NCI-H69 (cell line): ENCODE data around the gene AIFM3.
"Not testable (repeated sequence)": the region's sequence is repeated elsewhere in the genome, so short reads cannot be mapped to it uniquely, and the experiment has no call there.

Source experiments
- DNase-seq: peaks from one replicate; lab custom pipeline; 2025; lab: John Stamatoyannopoulos, UW

The AIFM3 gene, protein sequence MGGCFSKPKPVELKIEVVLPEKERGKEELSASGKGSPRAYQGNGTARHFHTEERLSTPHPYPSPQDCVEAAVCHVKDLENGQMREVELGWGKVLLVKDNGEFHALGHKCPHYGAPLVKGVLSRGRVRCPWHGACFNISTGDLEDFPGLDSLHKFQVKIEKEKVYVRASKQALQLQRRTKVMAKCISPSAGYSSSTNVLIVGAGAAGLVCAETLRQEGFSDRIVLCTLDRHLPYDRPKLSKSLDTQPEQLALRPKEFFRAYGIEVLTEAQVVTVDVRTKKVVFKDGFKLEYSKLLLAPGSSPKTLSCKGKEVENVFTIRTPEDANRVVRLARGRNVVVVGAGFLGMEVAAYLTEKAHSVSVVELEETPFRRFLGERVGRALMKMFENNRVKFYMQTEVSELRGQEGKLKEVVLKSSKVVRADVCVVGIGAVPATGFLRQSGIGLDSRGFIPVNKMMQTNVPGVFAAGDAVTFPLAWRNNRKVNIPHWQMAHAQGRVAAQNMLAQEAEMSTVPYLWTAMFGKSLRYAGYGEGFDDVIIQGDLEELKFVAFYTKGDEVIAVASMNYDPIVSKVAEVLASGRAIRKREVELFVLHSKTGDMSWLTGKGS

DNA sequence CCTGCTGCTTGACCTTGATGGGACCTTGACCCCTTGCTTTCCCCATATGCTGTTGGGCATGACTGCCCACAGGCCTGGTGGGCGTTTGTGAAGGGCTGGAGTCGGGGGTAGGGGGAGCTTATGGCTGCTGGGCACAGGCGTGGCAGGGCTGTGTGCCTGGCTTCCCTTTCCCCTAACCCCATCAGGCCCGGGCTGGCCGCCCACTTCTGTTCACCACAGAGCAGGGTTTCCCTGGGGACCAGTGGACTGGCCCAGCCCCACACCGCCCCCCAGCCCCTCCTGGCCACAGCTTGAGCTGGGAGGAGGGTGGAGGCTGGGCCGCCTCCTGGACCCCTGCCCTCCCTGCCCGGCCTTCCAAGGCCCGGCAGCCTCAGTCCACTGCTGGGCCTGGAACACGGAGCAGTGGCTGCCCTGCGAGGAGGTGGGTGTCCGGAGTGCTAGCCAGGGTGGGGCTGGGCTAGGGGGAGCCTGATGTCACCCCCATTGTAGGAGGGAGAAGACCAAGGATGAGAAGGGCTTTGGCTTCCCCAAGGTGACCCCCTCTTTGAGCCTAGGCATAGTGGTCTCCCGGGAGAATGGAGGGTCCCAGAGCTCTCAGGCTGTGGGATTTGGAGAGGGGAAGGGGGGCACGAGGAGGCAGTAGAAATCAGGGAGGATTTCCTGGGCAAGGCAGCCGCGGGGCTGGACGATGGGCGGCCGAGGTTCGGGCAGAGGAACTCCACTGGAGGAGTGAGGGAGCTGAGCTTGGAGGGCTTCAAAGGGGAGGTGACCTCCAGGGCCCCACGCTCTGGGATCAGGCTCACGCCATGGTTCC lies at the start of gene AIFM3:
AIFM3 (plus strand) TSS at position 373 of the 814 bp plus-strand sequence. CDS start 690 bp downstream, outside the sequence.
- no peak for DNase-seq

DNA sequence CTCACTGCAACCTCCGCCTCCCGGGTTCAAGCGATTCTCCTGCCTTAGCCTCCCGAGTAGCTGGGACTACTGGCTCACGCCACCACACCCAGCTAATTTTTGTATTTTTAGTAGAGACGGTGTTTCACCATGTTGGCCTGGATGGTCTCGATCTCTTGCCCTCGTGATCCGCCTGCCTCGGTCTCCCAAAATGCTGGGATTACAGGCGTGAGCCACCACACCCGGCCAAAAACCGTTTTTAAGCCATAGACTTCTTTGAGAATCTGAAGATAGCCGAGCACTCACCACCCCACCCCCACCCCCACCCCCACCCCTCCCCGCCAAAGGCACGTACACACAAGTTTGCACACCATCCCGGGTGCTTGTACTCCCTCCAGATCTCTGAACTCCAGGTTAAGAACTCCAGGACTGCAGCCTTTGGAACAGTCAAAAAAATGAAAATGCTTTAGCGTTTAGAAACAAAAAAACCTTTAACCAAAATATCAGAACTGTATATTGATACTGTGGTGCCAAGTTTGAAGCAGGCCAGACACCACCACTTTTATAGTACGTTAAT lies 48.3 kb upstream of the AIFM3 start:
- DNase-seq: peak; percentile 18

DNA sequence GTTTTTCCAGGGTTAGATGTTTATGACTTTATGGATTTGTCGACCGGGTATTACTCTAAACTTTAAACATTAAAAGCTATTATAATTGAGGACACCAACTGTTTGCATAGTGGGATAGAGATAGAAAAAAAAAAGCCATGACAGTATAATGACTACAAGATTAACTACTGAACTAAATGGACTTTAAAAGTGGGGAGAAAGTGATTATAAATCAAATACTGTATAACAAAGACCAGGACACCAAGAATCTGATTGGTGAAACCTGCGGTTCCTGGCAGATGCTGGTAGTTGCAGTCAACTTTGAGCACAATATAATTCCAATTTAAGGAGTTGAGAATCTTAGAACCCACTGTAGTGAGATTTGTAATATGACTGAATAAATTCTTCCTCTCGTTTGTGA lies 47.3 kb upstream of the AIFM3 start:
- DNase-seq: peak; percentile 50

DNA sequence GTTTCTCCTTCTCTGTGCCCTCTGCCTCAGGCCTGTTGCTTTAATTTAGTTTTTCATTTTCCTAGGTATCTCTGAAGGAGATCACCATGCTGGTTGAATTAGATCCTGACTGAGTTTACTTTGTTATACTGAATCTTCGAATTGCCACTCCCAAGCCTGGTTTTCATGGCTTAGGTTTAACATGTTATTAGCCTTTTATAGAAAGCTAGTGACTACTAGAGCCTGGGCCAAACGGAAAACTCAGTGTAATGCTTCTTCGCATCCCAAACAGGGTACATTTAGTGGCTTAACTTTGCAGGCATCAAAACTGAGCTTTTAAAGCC lies 46.2 kb upstream of the AIFM3 start:
- no peak for DNase-seq

DNA sequence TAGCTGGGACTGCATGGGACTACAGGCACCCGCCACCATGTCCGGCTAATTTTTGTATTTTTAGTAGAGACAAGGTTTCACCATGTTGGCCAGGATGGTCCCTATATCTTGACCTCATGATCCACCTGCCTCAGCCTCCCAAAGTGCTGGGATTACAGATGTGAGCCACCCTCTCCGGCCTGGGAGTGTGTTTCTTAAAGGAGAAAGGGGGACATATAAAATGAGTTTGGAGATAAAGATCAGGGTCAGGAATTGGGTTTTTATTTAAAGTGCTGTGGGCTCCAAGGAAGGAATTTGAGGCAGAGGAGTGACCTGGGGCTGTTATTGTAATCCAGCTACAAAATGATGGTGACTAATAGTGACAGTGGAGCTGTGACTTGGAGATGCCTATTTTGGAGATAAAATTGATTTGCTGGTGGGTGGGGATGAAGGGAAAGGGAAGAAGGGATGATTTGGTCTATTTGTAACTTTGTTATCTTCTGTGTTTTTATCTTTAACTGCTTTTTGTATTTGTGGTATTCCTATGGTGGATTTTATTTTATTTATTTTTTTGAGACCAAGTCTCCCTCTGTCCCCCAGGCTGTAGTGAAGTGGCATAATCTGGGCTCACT lies 44.8 kb upstream of the AIFM3 start:
- no peak for DNase-seq

DNA sequence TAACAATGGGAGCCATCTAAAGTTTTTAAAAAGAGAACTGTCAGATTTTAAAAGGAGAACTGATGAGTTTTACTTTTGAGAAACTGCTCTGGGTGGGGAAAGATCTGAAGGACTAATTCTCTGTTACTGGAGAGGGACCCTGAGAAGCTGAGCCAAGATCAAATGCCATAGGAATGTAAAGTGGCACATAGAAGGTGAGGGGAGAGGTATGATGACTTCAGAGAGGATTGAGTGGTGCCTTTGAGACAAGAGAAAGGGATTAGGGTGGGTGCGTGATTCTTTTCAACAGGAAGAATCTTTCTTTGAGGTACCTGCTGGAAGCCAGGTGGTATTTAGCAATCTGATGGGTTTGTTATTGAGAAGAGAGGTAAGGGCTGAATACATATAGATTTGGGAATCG lies 40.8 kb upstream of the AIFM3 start:
- DNase-seq: no peak

DNA sequence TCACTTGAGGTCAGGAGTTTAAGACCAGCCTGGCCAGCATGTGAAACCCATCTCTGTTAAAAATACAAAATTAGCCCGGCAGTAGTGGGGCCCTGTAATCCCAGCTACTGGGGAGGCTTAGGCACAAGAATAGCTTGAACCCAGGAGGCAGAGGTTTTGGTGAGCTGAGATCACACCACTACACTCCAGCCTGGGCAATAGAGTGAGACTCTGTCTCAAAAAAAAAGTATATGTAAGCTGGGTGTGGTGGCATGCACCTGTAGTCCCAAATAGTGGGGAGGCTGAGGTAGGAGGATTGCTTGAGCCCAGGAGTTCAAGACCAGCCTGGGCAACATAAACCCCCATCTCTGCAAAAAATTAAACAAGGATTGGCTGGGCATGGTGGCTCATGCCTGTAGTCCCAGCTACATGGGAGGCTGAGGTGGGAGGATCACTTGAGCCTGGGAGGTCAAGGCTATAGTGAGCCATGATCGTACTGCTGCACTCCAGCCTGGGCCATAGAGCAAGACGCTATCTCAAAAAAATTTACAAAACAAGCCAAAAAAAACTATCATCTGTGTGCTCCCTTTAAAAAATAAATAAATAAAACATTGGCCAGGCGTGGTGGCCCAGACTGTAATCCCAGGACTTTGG lies 39.0 kb upstream of the AIFM3 start:
- DNase-seq: no peak

DNA sequence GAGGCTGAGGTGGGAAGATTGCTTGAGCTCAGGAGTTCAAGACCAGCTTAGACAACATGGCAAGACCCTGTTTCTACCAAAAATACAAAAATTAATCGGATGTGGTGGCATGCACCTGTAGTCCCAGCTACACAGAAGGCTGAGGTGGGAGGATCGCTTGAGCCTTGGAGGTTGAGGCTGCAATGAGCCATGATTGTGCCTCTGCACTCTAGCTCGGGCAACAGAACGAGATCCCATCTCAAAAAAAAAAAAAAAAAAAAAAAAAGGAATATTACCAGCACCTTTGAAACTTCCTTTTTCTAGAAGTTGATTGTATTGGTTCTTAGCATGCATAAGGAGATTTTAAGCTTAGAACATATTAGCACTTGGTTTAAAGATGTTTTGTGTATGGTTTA lies 38.5 kb upstream of the AIFM3 start:
- DNase-seq: no peak

DNA sequence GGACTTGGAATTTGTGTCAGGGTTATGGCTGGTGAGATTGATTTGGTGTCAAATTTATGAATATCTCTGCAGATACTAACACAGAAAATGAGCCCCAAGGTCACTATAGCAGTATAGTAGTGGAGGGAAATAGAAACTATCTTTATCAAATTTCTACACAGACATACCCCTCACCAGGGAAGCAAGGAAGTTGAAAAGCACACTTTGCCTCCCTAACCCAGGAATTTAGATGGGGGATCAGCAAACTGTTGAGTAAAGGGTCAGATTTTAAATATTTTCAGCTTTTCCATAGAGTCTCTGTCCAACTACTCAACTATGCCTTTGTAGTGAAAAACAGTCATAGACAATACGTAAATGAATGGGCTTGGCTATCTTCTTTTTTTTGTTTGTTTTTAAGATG lies 37.1 kb upstream of the AIFM3 start:
- DNase-seq: no peak

DNA sequence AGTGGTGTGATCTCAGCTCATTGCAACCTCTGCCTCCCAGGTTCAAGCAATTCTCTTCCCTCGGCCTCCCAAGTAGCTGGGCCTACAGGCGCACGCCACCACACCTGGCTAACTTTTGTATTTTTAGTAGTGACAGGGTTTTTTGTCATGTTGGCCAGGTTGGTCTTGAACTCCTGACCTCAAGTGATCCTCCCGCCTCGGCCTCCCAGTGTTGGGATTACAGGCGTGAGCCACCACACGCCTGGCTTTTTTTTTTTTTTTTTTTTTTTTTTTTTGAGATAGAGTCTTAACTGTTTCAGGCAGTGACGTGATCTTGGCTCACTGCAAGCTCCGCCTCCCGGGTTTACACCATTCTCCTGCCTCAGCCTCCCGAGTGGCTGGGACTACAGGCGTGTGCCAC lies 36.6 kb upstream of the AIFM3 start:
- DNase-seq: not testable (repeated sequence)

DNA sequence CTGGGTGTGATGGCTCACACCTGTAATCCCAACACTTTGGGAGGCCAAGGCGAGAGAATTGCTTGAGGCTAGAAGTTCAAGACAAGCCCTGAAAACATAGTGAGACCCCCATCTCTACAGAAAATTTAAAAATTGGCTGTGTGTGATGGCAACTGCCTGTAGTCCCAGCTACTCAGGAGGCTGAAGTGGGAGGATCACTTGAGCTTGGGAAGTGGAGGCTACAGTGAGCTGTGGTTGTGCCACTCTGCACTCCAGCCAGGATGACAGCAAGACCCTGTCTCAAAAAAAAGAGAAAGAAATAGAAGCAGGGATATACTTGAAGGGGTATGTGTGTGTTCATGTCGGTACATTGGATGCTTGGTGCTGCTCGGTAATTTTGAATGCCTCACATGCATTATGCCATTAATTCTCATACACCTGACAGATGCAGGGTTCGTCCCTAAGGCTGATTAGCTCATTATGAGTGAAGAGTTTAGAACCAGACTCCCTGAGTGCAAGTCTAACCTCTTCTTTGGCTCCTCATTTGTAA lies 35.9 kb upstream of the AIFM3 start:
- DNase-seq: no peak

DNA sequence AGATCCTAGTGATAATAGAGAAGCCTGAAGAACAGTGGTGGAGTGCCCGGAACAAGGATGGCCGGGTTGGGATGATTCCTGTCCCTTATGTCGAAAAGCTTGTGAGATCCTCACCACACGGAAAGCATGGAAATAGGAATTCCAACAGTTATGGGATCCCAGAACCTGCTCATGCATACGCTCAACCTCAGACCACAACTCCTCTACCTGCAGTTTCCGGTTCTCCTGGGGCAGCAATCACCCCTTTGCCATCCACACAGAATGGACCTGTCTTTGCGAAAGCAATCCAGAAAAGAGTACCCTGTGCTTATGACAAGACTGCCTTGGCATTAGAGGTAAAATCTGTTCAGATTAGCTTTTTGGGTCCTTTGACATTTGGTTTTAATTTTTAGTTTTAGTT lies 33.1 kb upstream of the AIFM3 start:
- no peak for DNase-seq

DNA sequence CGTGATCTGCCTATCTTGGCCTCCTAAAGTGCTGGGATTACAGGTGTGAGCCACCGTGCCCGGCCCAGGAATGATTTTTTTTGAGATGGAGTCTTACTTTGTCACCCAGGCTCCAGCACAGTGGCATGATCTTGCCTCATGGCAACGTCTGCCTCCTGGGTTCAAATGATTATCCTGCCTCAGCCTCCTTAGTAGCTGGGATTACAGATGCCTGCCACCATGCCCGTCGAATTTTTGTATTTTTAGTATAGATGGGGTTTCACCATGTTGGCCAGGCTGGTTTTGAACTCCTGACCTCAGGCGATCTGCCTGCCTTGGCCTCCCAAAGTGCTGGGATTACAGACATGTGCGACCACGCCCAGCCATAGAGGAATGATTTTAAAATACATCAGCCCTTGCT lies 32.0 kb upstream of the AIFM3 start:
- DNase-seq: not testable (repeated sequence)

DNA sequence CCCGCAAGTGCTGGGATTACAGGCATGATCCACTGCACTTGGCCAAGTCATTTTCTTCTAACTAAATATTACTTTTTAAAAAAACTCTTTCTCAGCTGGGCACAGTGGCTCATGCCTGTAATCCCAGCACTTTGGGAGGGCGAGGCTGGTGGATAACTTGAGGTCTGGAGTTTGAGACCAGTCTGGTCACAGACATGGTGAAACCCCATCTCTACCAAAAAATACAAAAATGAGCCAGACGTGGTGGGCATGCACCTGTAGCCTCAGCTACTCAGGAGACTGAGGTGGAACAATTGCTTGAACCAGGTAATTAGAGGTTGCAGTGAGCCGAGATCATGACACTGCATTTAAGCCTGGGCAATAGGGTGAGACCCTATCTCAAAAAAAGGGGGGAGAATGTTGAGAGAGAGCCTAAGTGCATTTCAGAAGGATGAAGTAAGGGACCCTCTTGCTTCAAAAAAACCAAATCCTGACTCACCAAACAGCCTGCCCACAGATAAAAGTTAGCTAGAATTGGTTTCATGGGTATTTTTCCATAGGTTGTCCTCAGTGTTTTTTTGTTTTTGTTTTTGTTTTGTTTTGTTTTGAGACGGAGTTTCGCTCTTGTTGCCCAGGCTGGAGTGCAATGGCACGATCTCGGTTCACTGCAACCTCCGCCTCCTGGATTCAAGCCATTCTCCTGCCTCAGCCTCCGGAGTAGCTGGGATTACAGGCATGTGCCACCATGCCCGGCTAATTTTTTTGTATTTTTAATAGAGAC lies 31.1 kb upstream of the AIFM3 start:
- DNase-seq: not testable (repeated sequence)

DNA sequence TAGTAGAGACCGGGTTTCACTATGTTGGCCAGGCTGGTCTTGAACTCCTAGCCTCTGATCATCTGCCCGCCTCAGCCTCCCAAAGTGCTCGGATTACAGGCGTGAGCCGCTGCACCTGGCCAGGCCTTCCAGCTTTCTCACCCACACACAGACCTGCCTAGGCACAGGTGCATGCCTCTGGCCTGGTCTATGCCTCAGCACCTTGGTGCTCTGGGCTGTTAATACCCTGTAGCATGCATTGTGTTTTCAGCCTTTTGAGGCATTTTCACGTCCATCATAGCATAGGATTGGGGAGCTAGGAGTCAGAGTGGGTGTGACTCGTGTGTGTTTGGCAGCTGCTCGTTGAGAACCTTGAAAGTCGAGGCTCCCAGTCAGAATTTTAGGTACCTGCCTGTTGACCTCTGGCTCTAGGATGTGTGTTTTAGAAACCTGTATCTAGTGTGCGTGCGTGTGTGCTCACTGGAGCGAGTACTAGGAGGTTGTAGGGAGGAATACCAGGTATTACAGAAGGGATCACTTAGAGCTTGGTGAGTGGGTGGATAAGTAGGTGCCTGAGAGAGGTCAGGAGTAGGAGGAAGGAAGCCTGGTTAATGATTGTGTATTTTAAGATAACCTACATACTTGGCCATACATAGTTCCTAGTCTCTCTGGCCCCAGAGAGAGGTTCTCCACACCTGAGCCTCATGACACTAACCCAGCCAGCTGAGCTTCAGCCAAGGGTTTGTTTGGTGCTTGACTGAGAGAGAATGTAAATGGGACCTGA lies 29.8 kb upstream of the AIFM3 start:
- no peak for DNase-seq

DNA sequence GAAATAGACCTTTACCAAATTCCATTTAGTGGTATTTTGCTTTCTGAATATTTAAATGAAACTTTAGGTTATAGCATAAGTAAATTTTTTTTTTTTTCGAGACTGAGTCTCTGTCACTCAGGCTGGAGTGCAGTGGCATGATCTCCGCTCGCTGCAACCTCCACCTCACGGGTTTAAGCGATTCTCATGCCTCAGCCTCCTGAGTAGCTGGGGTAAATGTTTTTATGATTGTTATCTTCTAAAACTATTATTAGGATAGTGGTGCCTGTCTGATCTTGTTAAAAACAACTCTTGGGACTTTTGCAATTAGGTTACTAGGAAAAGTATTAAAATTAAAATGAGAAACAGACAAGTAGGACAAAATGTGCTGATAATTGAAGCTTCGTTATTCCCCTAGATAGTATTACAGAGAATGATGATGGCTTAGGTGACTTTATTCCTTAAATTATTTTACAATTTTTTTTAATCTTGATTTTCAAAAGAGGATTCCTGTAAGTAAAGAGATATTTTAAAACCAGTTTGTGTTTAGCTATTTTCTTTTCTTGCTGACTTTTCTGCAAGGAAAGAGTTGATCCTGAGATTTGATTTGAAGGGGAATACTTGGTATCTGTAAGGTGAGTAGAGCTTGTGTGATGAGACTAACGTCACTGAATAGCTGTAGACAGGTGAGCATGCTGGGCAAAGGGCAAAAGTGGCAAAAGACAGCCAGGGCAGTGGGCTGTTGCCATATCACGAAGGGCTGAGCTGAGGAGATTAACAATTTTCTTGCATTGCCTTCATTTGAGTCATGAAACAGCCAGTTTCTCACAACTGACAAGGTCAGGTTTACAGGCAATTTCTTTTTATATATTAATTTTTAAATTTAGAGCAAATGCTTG lies 29.0 kb upstream of the AIFM3 start:
- no peak for DNase-seq

DNA sequence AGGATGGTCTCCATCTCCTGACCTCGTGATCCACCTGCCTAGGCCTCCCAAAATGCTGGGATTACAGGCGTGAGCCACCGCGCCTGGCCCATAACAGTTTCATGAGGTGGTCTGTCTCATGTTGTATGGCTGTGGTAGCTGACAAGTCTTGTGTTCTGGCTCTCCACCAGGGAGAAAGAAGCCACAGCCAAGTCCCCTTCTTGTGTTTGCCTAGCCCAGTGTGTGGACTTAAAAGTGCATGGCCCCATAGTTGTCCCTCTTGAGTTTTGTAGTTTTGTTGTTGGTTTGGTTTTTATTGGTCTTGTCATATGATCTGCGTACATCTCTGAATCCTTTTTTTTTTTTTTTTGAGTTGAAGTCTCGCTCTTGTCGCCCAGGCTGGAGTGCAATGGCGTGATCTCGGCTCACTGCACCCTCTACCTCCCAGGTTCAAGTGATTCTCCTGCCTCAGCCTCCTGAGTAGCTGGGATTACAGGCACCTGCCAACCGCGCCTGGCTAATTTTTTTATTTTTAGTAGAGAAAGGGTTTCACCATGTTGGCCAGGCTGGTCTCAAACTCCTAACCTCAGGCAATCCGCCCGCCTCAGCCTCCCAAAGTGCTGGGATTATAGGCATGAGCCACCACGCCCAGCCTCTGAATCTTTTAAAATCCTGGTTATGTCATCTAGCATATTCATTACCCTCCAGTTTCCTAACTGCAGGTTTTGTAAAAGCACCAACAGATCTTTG lies 27.4 kb upstream of the AIFM3 start:
- DNase-seq: not testable (repeated sequence)

DNA sequence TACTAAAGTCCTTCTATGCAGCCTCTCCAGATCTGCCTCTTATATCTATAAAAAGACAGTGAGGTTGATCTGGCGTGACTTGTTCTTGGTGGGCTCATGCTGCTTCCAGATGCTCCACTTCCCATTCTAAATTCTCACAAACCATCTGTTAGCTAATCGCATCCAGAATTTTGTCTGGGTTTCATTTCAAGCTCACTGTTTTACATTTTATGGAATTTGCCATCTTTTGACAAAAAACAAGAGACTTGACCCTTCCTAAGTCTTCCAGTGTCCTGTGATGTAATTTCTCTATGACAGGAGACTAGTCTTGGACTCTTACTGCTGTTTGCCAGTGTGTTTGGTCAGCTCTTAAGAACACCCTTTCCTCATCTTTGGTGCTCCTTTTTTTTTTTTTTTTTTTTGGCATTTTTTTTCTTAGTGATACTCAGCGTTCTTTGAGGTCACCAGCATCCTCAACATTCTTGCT lies 26.8 kb upstream of the AIFM3 start:
- DNase-seq: peak; percentile 27
